MM.1S (cell line): ENCODE results near the gene GAB2.

ENCODE experiments used
- DNase-seq: peaks from one replicate; pipeline ENCODE4 v3.0.0-alpha.2; 2015
- H2AFZ ChIP-seq: fragments of 300-600 bp; sonication (generic); 2 replicates; pipeline ENCODE4 v1.6.0; 2016; ENCODE audit warnings: antibody characterized with exemption, low read length
- H3F3A ChIP-seq: fragments of 300-600 bp; sonication (generic); 2 replicates; pipeline ENCODE4 v1.6.1; 2016; ENCODE audit warnings: mild to moderate bottlenecking, antibody characterized with exemption, low read length, moderate library complexity, mixed read lengths; ENCODE audit not compliant: insufficient read depth
- H3K27ac ChIP-seq: fragments of 300-600 bp; sonication (generic); 2 replicates; pipeline ENCODE4 v1.5.1; 2016; ENCODE audit warnings: mild to moderate bottlenecking, low read length
- H3K27me3 ChIP-seq: fragments of 300-600 bp; sonication (generic); replicated peaks from 2 replicates; pipeline ENCODE4 v1.6.0; 2016; ENCODE audit warnings: low read length; ENCODE audit not compliant: insufficient read depth
- H3K36me3 ChIP-seq: fragments of 300-600 bp; sonication (generic); replicated peaks from 2 replicates; pipeline ENCODE4 v1.6.1; 2016; ENCODE audit warnings: mild to moderate bottlenecking, low read length, mixed read lengths; ENCODE audit not compliant: insufficient read depth
- H3K4me1 ChIP-seq: fragments of 300-600 bp; sonication (generic); 2 replicates; pipeline ENCODE4 v1.6.1; 2016; ENCODE audit warnings: low read length, mixed read lengths
- H3K4me2 ChIP-seq: fragments of 300-600 bp; sonication (generic); 2 replicates; pipeline ENCODE4 v1.6.0; 2016; ENCODE audit warnings: low read depth, low read length
- H3K4me3 ChIP-seq: fragments of 300-600 bp; sonication (generic); 2 replicates; pipeline ENCODE4 v1.5.1; 2016; ENCODE audit warnings: low read length, mixed read lengths
- H3K79me2 ChIP-seq: fragments of 300-600 bp; sonication (generic); 2 replicates; pipeline ENCODE4 v1.6.1; 2016; ENCODE audit warnings: mixed run types, low read length, mixed read lengths
- H3K9ac ChIP-seq: fragments of 300-600 bp; sonication (generic); 2 replicates; pipeline ENCODE4 v1.6.1; 2016; ENCODE audit warnings: low read length, mixed read lengths
- H3K9me2 ChIP-seq: fragments of 300-600 bp; sonication (generic); replicated peaks from 2 replicates; pipeline ENCODE4 v1.6.1; 2016; ENCODE audit warnings: mild to moderate bottlenecking, low read length, mixed read lengths; ENCODE audit not compliant: insufficient read depth
- H3K9me3 ChIP-seq: fragments of 300-600 bp; sonication (generic); replicated peaks from 2 replicates; pipeline ENCODE4 v1.6.1; 2016; ENCODE audit warnings: mild to moderate bottlenecking, low read length, mixed read lengths; ENCODE audit not compliant: insufficient read depth
- H4K20me1 ChIP-seq: fragments of 300-600 bp; sonication (generic); 2 replicates; pipeline ENCODE4 v1.6.1; 2016; ENCODE audit warnings: mild to moderate bottlenecking, low read length, moderate library complexity, mixed read lengths; ENCODE audit not compliant: insufficient read depth
- CTCF ChIP-seq: fragments of 300-600 bp; sonication (generic); IDR thresholded peaks from 2 replicates; pipeline ENCODE4 v1.5.1; 2016; ENCODE audit warnings: antibody characterized with exemption, low read length, mixed read lengths
- EZH2 ChIP-seq: fragments of 300-600 bp; sonication (generic); optimal IDR thresholded peaks from 2 replicates; pipeline ENCODE3; 2017; ENCODE audit warnings: low read depth, mild to moderate bottlenecking, antibody characterized with exemption, low read length, mixed read lengths
- EZH2phosphoT487 ChIP-seq: fragments of 300-600 bp; sonication (generic); IDR thresholded peaks from 2 replicates; pipeline ENCODE4 v1.6.1; 2018; ENCODE audit warnings: antibody characterized with exemption, low read length

The GAB2 gene

GRCh38 chr11:78201096-78201818, 216.4 kb downstream of the GAB2 start:
- no peak overlapping the region for H3K4me3 ChIP-seq
- H3F3A ChIP-seq, result no peaks in the 10 kb centered on the region
- no peaks in the 10 kb centered on the region for H3K9me3 ChIP-seq
- no peak overlapping the region for H3K9ac ChIP-seq
- TF ChIP-seq CTCF (no peak), EZH2phosphoT487 (no peak), EZH2 (no peak)
- no peaks in the 10 kb centered on the region for H3K36me3 ChIP-seq
- H3K9me2 ChIP-seq, result no peaks in the 10 kb centered on the region
- no peak overlapping the region for H3K27ac ChIP-seq
- DNase-seq, result no peak
- H3K27me3 ChIP-seq, result no peaks in the 10 kb centered on the region
- peaks cover 10% of the 10 kb centered on the region for H3K4me1 ChIP-seq
- H3K79me2 ChIP-seq, result no peaks in the 10 kb centered on the region
- H2AFZ ChIP-seq, result no peak overlapping the region
- no peak overlapping the region for H3K4me2 ChIP-seq
- no peaks in the 10 kb centered on the region for H4K20me1 ChIP-seq

- H3K9ac ChIP-seq, result no peak overlapping the region
- H3F3A ChIP-seq, result no peaks in the 10 kb centered on the region
- peaks cover 10% of the 10 kb centered on the region for H3K4me1 ChIP-seq
- no peak overlapping the region for H3K4me3 ChIP-seq
- H3K4me2 ChIP-seq, result no peak overlapping the region
- H3K36me3 ChIP-seq, result no peaks in the 10 kb centered on the region
- H3K9me3 ChIP-seq, result no peaks in the 10 kb centered on the region
- no peaks in the 10 kb centered on the region for H3K79me2 ChIP-seq
- H3K27ac ChIP-seq, result no peak overlapping the region
- H2AFZ ChIP-seq, result no peak overlapping the region
- no peak for DNase-seq
- no peaks in the 10 kb centered on the region for H3K9me2 ChIP-seq
- no peak for TF ChIP-seq CTCF
- TF ChIP-seq EZH2, result no peak
- no peak for TF ChIP-seq EZH2phosphoT487
- H3K27me3 ChIP-seq, result no peaks in the 10 kb centered on the region
- no peaks in the 10 kb centered on the region for H4K20me1 ChIP-seq
Measured at GRCh38 chr11:78200553-78200952, 217.1 kb downstream of the GAB2 start.

- no peaks in the 10 kb centered on the region for H4K20me1 ChIP-seq
- H3K4me1 ChIP-seq, result peaks cover 10% of the 10 kb centered on the region
- H2AFZ ChIP-seq, result no peak overlapping the region
- no peaks in the 10 kb centered on the region for H3K79me2 ChIP-seq
- H3F3A ChIP-seq, result no peaks in the 10 kb centered on the region
- no peaks in the 10 kb centered on the region for H3K27me3 ChIP-seq
- H3K36me3 ChIP-seq, result no peaks in the 10 kb centered on the region
- H3K9me3 ChIP-seq, result no peaks in the 10 kb centered on the region
- no peak for DNase-seq
- no peak overlapping the region for H3K9ac ChIP-seq
- no peaks in the 10 kb centered on the region for H3K9me2 ChIP-seq
- no peak overlapping the region for H3K4me3 ChIP-seq
- TF ChIP-seq EZH2phosphoT487 (no peak), CTCF (no peak), EZH2 (no peak)
- no peak overlapping the region for H3K4me2 ChIP-seq
- H3K27ac ChIP-seq, result no peak overlapping the region
Measured at GRCh38 chr11:78200061-78200460, 217.6 kb downstream of the GAB2 start.
